IMR-90 (cell line): Measurements from ENCODE around the gene FAM149A. TPM values are rescaled to one million over a fixed set of nuclear protein-coding genes. Genes with fewer than 3 reads are reported as not detected.

ENCODE experiments used
- ATAC-seq: fragments of 200-7000 bp; cut with Tn5 transposase; 2 replicates; pipeline ENCODE4 v1.9.1; 2020; ENCODE audit warnings: low read depth, mild to moderate bottlenecking, moderate library complexity
- BruUV-seq: library from RNA; stranded (reverse); fragments of 400-500 nt; replicated peaks from 2 replicates; lab custom pipeline; 2021; lab: Mats Ljungman, UMichigan
- CTCF ChIA-PET: fragments of 300-600 bp; formaldehyde crosslinking; extraction: SDS; loops from one replicate; lab custom pipeline; 2021; ENCODE audit warnings: antibody characterized with exemption; lab: Yijun Ruan, JAX
- POLR2A ChIA-PET: fragments of 300-600 bp; sonication (Branson Sonifier 250); formaldehyde crosslinking; loops from one replicate; lab custom pipeline; 2022; ENCODE audit warnings: antibody characterized with exemption; ENCODE audit not compliant: unreplicated experiment; lab: Charles Lee
- DNase-seq: peaks from one replicate; pipeline ENCODE4 v3.0.0; 2013
- H2AFZ ChIP-seq: replicated peaks from 2 replicates; pipeline ENCODE3; 2013; ENCODE audit warnings: low read length, mild to moderate bottlenecking; ENCODE audit not compliant: poor library complexity
- H2AK5ac ChIP-seq: 2 replicates; pipeline ENCODE4 v1.6.1; 2013; ENCODE audit warnings: low read depth, low read length, inconsistent platforms
- H2AK9ac ChIP-seq: replicated peaks from 2 replicates; pipeline ENCODE3; 2013; ENCODE audit warnings: mild to moderate bottlenecking, low read depth, low read length, moderate library complexity; ENCODE audit not compliant: poor library complexity
- H2BK120ac ChIP-seq: 2 replicates; pipeline ENCODE4 v1.6.1; 2013; ENCODE audit warnings: low read depth, low read length, inconsistent platforms
- H2BK15ac ChIP-seq: 3 replicates; pipeline ENCODE4 v1.6.1; 2013; ENCODE audit warnings: low read depth, low read length, inconsistent platforms
- H2BK20ac ChIP-seq: 2 replicates; pipeline ENCODE4 v1.6.1; 2013; ENCODE audit warnings: low read depth, mild to moderate bottlenecking, inconsistent platforms, low read length, moderate library complexity
- H2BK5ac ChIP-seq: 2 replicates; pipeline ENCODE4 v1.6.1; 2013; ENCODE audit warnings: mild to moderate bottlenecking, low read depth, low read length, inconsistent platforms; ENCODE audit not compliant: poor library complexity, severe bottlenecking
- H3K14ac ChIP-seq: replicated peaks from 2 replicates; pipeline ENCODE4 v1.6.1; 2013; ENCODE audit warnings: low read depth, low read length, inconsistent platforms
- H3K18ac ChIP-seq: 2 replicates; pipeline ENCODE4 v1.6.1; 2013; ENCODE audit warnings: low read depth, low read length, control low read depth
- H3K23ac ChIP-seq: 2 replicates; pipeline ENCODE4 v1.6.1; 2013; ENCODE audit warnings: low read depth, low read length, inconsistent platforms
- H3K27ac ChIP-seq: 2 replicates; pipeline ENCODE4 v1.5.1; 2013; ENCODE audit warnings: mild to moderate bottlenecking, control low read depth, low read length; ENCODE audit not compliant: insufficient read depth
- H3K27me3 ChIP-seq: 2 replicates; pipeline ENCODE4 v1.6.1; 2013; ENCODE audit warnings: low read length; ENCODE audit not compliant: control insufficient read depth, insufficient read depth
- H3K36me3 ChIP-seq: 2 replicates; pipeline ENCODE4 v1.6.1; 2013; ENCODE audit warnings: low read length, mixed read lengths; ENCODE audit not compliant: control insufficient read depth, insufficient read depth
- H3K4ac ChIP-seq: 2 replicates; pipeline ENCODE4 v1.6.1; 2013; ENCODE audit warnings: low read depth, low read length, inconsistent platforms
- H3K4me1 ChIP-seq: 2 replicates; pipeline ENCODE4 v1.6.1; 2013; ENCODE audit warnings: low read length, mixed read lengths; ENCODE audit not compliant: control insufficient read depth, insufficient read depth
- H3K4me2 ChIP-seq: 2 replicates; pipeline ENCODE4 v1.6.1; 2013; ENCODE audit warnings: low read depth, mild to moderate bottlenecking, control low read depth, low read length, moderate library complexity
- H3K4me3 ChIP-seq: 2 replicates; pipeline ENCODE4 v1.5.1; 2013; ENCODE audit warnings: low read depth, mild to moderate bottlenecking, control low read depth, low read length, moderate library complexity; ENCODE audit not compliant: insufficient read depth
- H3K56ac ChIP-seq: 2 replicates; pipeline ENCODE4 v1.6.1; 2013; ENCODE audit warnings: low read length, inconsistent platforms; ENCODE audit not compliant: insufficient read depth; ENCODE audit errors: extremely low read depth
- H3K79me1 ChIP-seq, 2 experiments: 2 replicates each; pipeline ENCODE4 v1.6.1; 2013; ENCODE audit warnings: low read length in 2 of 2, inconsistent platforms in 1 of 2, low read depth in 1 of 2
- H3K9ac ChIP-seq: 2 replicates; pipeline ENCODE4 v1.6.1; 2013; ENCODE audit warnings: low read depth, low read length, control low read depth
- H3K9me1 ChIP-seq: 2 replicates; pipeline ENCODE4 v1.6.1; 2013; ENCODE audit warnings: low read length, inconsistent platforms; ENCODE audit not compliant: insufficient read depth
- H3K9me3 ChIP-seq: 2 replicates; pipeline ENCODE4 v1.6.1; 2013; ENCODE audit warnings: low read length; ENCODE audit not compliant: control insufficient read depth, insufficient read depth
- H4K20me1 ChIP-seq: 2 replicates; pipeline ENCODE4 v1.6.1; 2013; ENCODE audit warnings: low read length, inconsistent platforms; ENCODE audit not compliant: insufficient read depth
- H4K5ac ChIP-seq: 2 replicates; pipeline ENCODE4 v1.6.1; 2013; ENCODE audit warnings: mild to moderate bottlenecking, low read depth, low read length, control low read depth
- H4K8ac ChIP-seq, 2 experiments: 2 replicates each; pipeline ENCODE4 v1.6.1; 2013; ENCODE audit warnings: low read depth in 2 of 2, low read length in 2 of 2, control low read depth in 1 of 2, inconsistent platforms in 1 of 2
- H4K91ac ChIP-seq: 2 replicates; pipeline ENCODE4 v1.6.1; 2013; ENCODE audit warnings: low read depth, low read length, inconsistent platforms; ENCODE audit not compliant: insufficient read depth
- CEBPB ChIP-seq: IDR thresholded peaks from 2 replicates; pipeline ENCODE4 v1.6.1; 2012; ENCODE audit warnings: low read depth, low read length, improper control_type of control experiment
- CTCF ChIP-seq: conservative IDR thresholded peaks from 2 replicates; pipeline ENCODE4 v1.5.1; 2012; ENCODE audit warnings: mild to moderate bottlenecking, low read depth, low read length, improper control_type of control experiment
- RFX5 ChIP-seq: IDR thresholded peaks from 2 replicates; pipeline ENCODE4 v1.8.0; 2012; ENCODE audit warnings: low read depth, mild to moderate bottlenecking, low read length, moderate library complexity
- WGBS, 2 experiments: methylation state at CpG; one replicate each; pipeline versions ENCODE4 v1.1.5 to v1.1.7; 2013; ENCODE audit warnings: missing lambda C conversion rate in 2 of 2; ENCODE audit not compliant: insufficient read length in 1 of 2; ENCODE audit errors: extremely low coverage in 2 of 2; 5-methylcytosine and 5-hydroxymethylcytosine counted together
- dilution Hi-C: fragments of 300-500 bp; cut with HindIII; formaldehyde crosslinking; loops from one replicate; pipeline ENCODE4 v1.14.3; 2018; ENCODE audit warnings: low sequenced_read_pairs; ENCODE audit not compliant: unreplicated experiment
- in situ Hi-C: fragments of 300-500 bp; cut with MboI; formaldehyde crosslinking; loops from 3 replicates; pipeline ENCODE4 v1.14.3; 2019; ENCODE audit warnings: low sequenced_read_pairs, inconsistent platforms, mixed read lengths
- intact Hi-C: fragments of 100-400 bp; cut with micrococcal nuclease; formaldehyde crosslinking; loops from 2 replicates; pipeline ENCODE4 v1.10.0; 2022
- polyA plus RNA-seq, 3 experiments: library from polyadenylated mRNA; depleted of rRNA; stranded (reverse); fragments of >200 nt; gene quantifications; 2 replicates each; pipeline ENCODE4 v1.2.3, GENCODE V29; 2012; ENCODE audit warnings: low replicate concordance in 1 of 3
- total RNA-seq: library from RNA; depleted of rRNA; stranded (reverse); fragments of >200 nt; gene quantifications from 2 replicates; pipeline ENCODE4 v1.2.3, GENCODE V29; 2012

FAM149A gene
- total and polyA plus RNA-seq, 2 of the 4 experiments (the other 2 are of a cell fraction), result 0.54 to 0.70 TPM

GRCh38 chr4:186204103-186204559, 99.6 kb downstream of the FAM149A start:
- Histone ChIP-seq H2AFZ (peak overlapping the region; percentile 75), H3K27me3 (no peaks in the 10 kb centered on the region), H3K9ac (peak overlapping the region; percentile 35; the same call in 1 of the 2 replicates), H3K4ac (no peak overlapping the region), H2AK9ac (no peak overlapping the region), H4K5ac (peak overlapping the region; percentile 60; the same call in 1 of the 2 replicates), H4K8ac (peak overlapping the region; percentile 71 to 85), H3K9me1 (peaks cover 4% of the 10 kb centered on the region; the same call in 1 of the 2 replicates), H3K14ac (no peak overlapping the region), H3K23ac (no peak overlapping the region), H2AK5ac (no peak overlapping the region), H4K20me1 (no peaks in the 10 kb centered on the region), H4K91ac (no peak overlapping the region; the same call in 1 of the 2 replicates), H2BK15ac (no peak overlapping the region), H3K79me1 (no peaks in the 10 kb centered on the region), H3K56ac (no peak overlapping the region), H3K4me3 (peak overlapping the region; percentile 53), H3K9me3 (peaks cover 3% of the 10 kb centered on the region; the same call in 1 of the 2 replicates), H2BK120ac (no peak overlapping the region), H3K4me2 (peak overlapping the region; percentile 89), H2BK20ac (no peak overlapping the region), H3K18ac (peak overlapping the region; percentile 18; the same call in 1 of the 2 replicates), H3K4me1 (no peaks in the 10 kb centered on the region; the same call in 1 of the 2 replicates), H3K27ac (no peak overlapping the region; the same call in 1 of the 2 replicates), H3K36me3 (peaks cover 2% of the 10 kb centered on the region; the same call in 1 of the 2 replicates), H2BK5ac (no peak overlapping the region)
- POLR2A ChIA-PET, result interaction anchor here (0.6 to 1.2 kb wide), 2 partner anchors 10 to 984 kb away, joined by 3 to 8 read pairs; no protein-coding TSS in a partner anchor
- peak; percentile 85 for DNase-seq
- dilution Hi-C loops, result no loop called here
- CTCF ChIA-PET, result interaction anchor here (0.6 to 1.3 kb wide), 2 partner anchors 13 to 971 kb away, joined by 3 read pairs; partner anchors contain the start of gene CYP4V2
- ATAC-seq, result peak; percentile 81
- intact Hi-C loops, result no loop called here
- no TSS peak for BruUV-seq
- 38% methylated on average over 20 of the region's 45 CpGs; no CpG with 5 or more reads in 1 of the 2 experiments for WGBS, 2 experiments
- in situ Hi-C loops, result no loop called here
- TF ChIP-seq CTCF (no peak), CEBPB (peak; percentile 49), RFX5 (no peak)
